ENCODE measurements around the gene ECHDC3.

Gene ECHDC3

DNA sequence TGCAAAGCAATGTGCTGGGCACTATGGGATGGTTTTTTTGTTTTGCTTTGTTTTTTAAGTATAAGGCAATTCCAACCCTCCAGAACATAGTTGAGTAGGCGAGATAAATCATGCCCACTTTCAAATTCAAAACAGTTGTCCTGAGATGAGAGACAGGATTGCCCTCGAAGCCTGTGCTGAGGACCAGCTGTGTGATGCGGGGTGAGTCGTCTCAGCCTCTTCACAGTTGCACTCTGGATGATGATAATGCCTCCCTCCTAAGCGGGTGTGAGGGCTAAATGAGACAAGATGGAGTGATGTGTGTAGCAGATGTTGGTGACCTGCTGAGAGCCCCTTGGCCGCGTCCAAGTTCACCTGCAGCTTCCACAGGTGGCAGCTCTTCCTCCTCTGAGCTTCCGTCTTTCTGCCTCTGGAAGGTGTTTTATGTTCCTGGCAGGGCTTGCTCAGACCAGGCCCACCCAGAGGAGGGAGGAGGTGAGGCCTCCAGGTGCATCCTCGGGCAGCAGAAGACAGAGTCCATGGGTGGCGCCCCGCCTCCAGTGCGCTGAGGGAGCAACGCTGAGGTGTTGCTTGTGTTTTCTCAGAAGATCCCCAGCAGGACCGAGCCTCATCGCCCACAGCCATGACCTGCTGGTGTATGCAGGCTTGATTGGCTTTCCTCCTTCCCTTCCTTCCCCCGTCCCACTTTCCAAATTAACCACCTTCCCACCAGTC lies 30.6 kb downstream of the ECHDC3 start:
- ChIA-PET CTCF (interaction anchor here (0.9 to 3.3 kb wide), 3 partner anchors 10 to 214 kb away, joined by 3 to 18 read pairs (median 3); no protein-coding TSS in a partner anchor), POLR2A (no interaction called here)
- Histone ChIP-seq H3K27ac (ENCODE audit: insufficient read depth in 1 of 2, low read depth in 1 of 2, low read length in 2 of 2, poor library complexity in 1 of 2, severe bottlenecking in 2 of 2) (no peak overlapping the region), H3K4me3 (ENCODE audit: control insufficient read depth in 1 of 7, extremely low read depth in 1 of 7, insufficient read depth in 4 of 7, low read depth in 2 of 7, low read length in 6 of 7) (no peak overlapping the region), H3K36me3 (ENCODE audit: control insufficient read depth in 4 of 4, insufficient read depth in 4 of 4, low read length in 3 of 4) (no peaks in the 10 kb centered on the region), H3K4me1 (ENCODE audit: control extremely low read depth in 1 of 4, control insufficient read depth in 4 of 4, insufficient read depth in 4 of 4, low read length in 3 of 4) (no peaks in the 10 kb centered on the region), H3K9me3 (ENCODE audit: control extremely low read depth in 1 of 5, control insufficient read depth in 4 of 5, insufficient read depth in 2 of 5, low read depth in 1 of 5, low read length in 4 of 5) (no peaks in the 10 kb centered on the region), H3K27me3 (replicated peaks in 2 of 5; ENCODE audit: control insufficient read depth in 4 of 5, insufficient read depth in 5 of 5, low read length in 4 of 5) (no peaks in the 10 kb centered on the region)
- no peak for DNase-seq
- WGBS (ENCODE audit: insufficient coverage) = 98% methylated on average over 4 of the region's 16 CpGs

DNA sequence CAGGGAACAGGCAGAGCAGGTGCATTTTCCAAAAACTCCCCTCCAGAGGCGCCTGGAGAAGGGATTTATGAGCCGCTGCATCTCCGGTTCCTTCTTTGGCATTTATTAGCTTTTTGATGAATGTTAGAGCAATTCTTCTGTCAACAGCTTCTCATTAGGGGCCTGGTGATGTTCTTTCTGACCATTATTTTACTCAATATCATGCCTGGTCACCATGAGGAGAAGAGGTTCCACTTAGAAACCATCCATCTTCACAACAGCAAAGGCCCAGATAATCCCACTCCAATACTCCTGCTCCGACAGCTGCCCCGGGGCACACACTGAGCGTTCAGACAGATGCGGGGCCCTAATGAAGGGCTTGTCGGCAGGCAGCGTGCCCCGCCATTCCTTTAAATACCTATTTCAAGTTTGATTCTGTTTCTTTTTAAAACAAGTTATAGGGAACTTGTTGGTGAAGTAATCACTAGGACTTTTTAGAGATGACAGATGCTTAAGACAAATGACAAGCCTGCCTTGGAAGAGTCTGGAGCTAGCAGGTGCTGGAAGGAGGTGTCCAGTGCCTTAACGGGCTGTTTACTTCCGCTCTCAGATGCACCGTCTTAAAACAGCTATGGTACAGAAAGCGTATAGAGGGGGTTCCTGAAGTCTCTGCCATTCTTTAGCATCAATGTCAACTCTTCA lies 31.7 kb downstream of the ECHDC3 start:
- Histone ChIP-seq H3K4me1 (ENCODE audit: control extremely low read depth in 1 of 4, control insufficient read depth in 4 of 4, insufficient read depth in 4 of 4, low read length in 3 of 4) (no peaks in the 10 kb centered on the region), H3K9me3 (ENCODE audit: control extremely low read depth in 1 of 5, control insufficient read depth in 4 of 5, insufficient read depth in 2 of 5, low read depth in 1 of 5, low read length in 4 of 5) (no peaks in the 10 kb centered on the region), H3K4me3 (ENCODE audit: control insufficient read depth in 1 of 7, extremely low read depth in 1 of 7, insufficient read depth in 4 of 7, low read depth in 2 of 7, low read length in 6 of 7) (no peak overlapping the region), H3K36me3 (ENCODE audit: control insufficient read depth in 4 of 4, insufficient read depth in 4 of 4, low read length in 3 of 4) (no peaks in the 10 kb centered on the region), H3K27ac (ENCODE audit: insufficient read depth in 1 of 2, low read depth in 1 of 2, low read length in 2 of 2, poor library complexity in 1 of 2, severe bottlenecking in 2 of 2) (no peak overlapping the region), H3K27me3 (replicated peaks in 2 of 5; ENCODE audit: control insufficient read depth in 4 of 5, insufficient read depth in 5 of 5, low read length in 4 of 5) (no peaks in the 10 kb centered on the region)
- CTCF ChIA-PET = interaction anchor here (1.4 to 3.3 kb wide), 2 partner anchors 9 to 213 kb away, joined by 3 to 18 read pairs; no protein-coding TSS in a partner anchor
- POLR2A ChIA-PET = no interaction called here
- 100% methylated on average over 4 of the region's 14 CpGs for WGBS (ENCODE audit: insufficient coverage)
- DNase-seq = no peak

GRCh38 chr10:11775412-11775811 lies 33.2 kb downstream of the ECHDC3 start:
- CTCF ChIA-PET = interaction anchor here (1.6 kb wide), 1 partner anchor 284 kb away, joined by 3 read pairs; no protein-coding TSS in a partner anchor
- POLR2A ChIA-PET = no interaction called here
- 100% methylated on average over 1 of the region's 5 CpGs for WGBS (ENCODE audit: insufficient coverage)
- Histone ChIP-seq H3K27me3 (replicated peaks in 2 of 5; ENCODE audit: control insufficient read depth in 4 of 5, insufficient read depth in 5 of 5, low read length in 4 of 5) (no peaks in the 10 kb centered on the region), H3K4me1 (ENCODE audit: control extremely low read depth in 1 of 4, control insufficient read depth in 4 of 4, insufficient read depth in 4 of 4, low read length in 3 of 4) (no peaks in the 10 kb centered on the region), H3K9me3 (ENCODE audit: control extremely low read depth in 1 of 5, control insufficient read depth in 4 of 5, insufficient read depth in 2 of 5, low read depth in 1 of 5, low read length in 4 of 5) (no peaks in the 10 kb centered on the region), H3K36me3 (ENCODE audit: control insufficient read depth in 4 of 4, insufficient read depth in 4 of 4, low read length in 3 of 4) (no peaks in the 10 kb centered on the region), H3K4me3 (ENCODE audit: control insufficient read depth in 1 of 7, extremely low read depth in 1 of 7, insufficient read depth in 4 of 7, low read depth in 2 of 7, low read length in 6 of 7) (no peak overlapping the region), H3K27ac (ENCODE audit: insufficient read depth in 1 of 2, low read depth in 1 of 2, low read length in 2 of 2, poor library complexity in 1 of 2, severe bottlenecking in 2 of 2) (no peak overlapping the region)
- DNase-seq = no peak

DNA sequence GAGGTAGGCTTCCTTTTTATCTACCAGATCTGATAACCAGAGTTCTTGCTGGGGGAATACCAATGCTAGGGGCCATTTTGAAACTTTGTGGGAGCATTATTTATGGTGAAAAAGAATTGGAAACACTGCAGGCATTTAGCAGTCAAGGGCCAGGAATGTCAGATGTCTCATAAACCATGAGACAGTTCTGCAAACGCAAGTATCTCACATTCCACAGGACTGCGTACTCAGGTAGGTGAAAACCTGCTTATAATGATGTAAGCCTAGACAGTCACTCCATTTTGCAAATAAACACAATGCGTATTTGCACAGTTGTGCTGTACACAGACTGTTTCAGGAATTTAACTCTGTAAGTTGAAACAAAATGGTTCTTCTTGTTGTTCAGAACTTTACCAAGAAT lies 33.9 kb downstream of the ECHDC3 start:
- Histone ChIP-seq H3K36me3 (ENCODE audit: control insufficient read depth in 4 of 4, insufficient read depth in 4 of 4, low read length in 3 of 4) (no peaks in the 10 kb centered on the region), H3K4me3 (ENCODE audit: control insufficient read depth in 1 of 7, extremely low read depth in 1 of 7, insufficient read depth in 4 of 7, low read depth in 2 of 7, low read length in 6 of 7) (no peak overlapping the region), H3K27ac (ENCODE audit: insufficient read depth in 1 of 2, low read depth in 1 of 2, low read length in 2 of 2, poor library complexity in 1 of 2, severe bottlenecking in 2 of 2) (no peak overlapping the region), H3K4me1 (ENCODE audit: control extremely low read depth in 1 of 4, control insufficient read depth in 4 of 4, insufficient read depth in 4 of 4, low read length in 3 of 4) (no peaks in the 10 kb centered on the region), H3K9me3 (ENCODE audit: control extremely low read depth in 1 of 5, control insufficient read depth in 4 of 5, insufficient read depth in 2 of 5, low read depth in 1 of 5, low read length in 4 of 5) (no peaks in the 10 kb centered on the region), H3K27me3 (replicated peaks in 2 of 5; ENCODE audit: control insufficient read depth in 4 of 5, insufficient read depth in 5 of 5, low read length in 4 of 5) (no peaks in the 10 kb centered on the region)
- 97% methylated on average over 3 of the region's 3 CpGs for WGBS (ENCODE audit: insufficient coverage)
- ChIA-PET CTCF (interaction anchor here (1.6 kb wide), 1 partner anchor 285 kb away, joined by 3 read pairs; no protein-coding TSS in a partner anchor), POLR2A (no interaction called here)
- DNase-seq = no peak

DNA sequence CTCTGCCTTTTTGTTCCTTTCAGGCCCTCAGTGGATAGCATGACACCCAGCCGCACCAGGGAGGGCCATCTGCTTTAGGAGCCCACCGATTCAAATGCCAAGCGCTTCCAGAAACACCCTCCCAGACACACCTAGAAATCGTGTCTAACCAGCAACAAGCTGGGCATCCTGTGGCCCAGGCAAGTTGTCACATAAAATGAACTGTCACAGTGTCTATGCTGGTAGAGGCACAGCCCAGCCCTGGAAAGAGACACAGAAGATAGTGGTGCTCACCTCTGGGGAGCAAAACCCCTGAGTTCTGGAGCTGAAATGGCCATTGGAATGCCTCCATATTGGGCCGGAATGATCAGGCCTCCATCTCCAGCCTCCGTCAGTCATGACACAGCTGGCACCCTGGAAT lies 38.9 kb downstream of the ECHDC3 start:
- H3K27me3 ChIP-seq (replicated peaks in 2 of 5; ENCODE audit: control insufficient read depth in 4 of 5, insufficient read depth in 5 of 5, low read length in 4 of 5) = no peaks in the 10 kb centered on the region
- H3K36me3 ChIP-seq (ENCODE audit: control insufficient read depth in 4 of 4, insufficient read depth in 4 of 4, low read length in 3 of 4) = no peaks in the 10 kb centered on the region
- no peaks in the 10 kb centered on the region for H3K9me3 ChIP-seq (ENCODE audit: control extremely low read depth in 1 of 5, control insufficient read depth in 4 of 5, insufficient read depth in 2 of 5, low read depth in 1 of 5, low read length in 4 of 5)
- H3K4me1 ChIP-seq (ENCODE audit: control extremely low read depth in 1 of 4, control insufficient read depth in 4 of 4, insufficient read depth in 4 of 4, low read length in 3 of 4) = peaks cover 0 to 5% (median 0%) of the 10 kb centered on the region in 4 experiments
- POLR2A ChIA-PET = no interaction called here
- no peak overlapping the region for H3K4me3 ChIP-seq (ENCODE audit: control insufficient read depth in 1 of 7, extremely low read depth in 1 of 7, insufficient read depth in 4 of 7, low read depth in 2 of 7, low read length in 6 of 7)
- CTCF ChIA-PET = interaction anchor here (2.3 to 5.1 kb wide), 5 partner anchors 10 to 209 kb away, joined by 13 to 38 read pairs (median 22); no protein-coding TSS in a partner anchor
- 93% methylated on average over 6 of the region's 6 CpGs for WGBS (ENCODE audit: insufficient coverage)
- DNase-seq = no peak
- H3K27ac ChIP-seq (ENCODE audit: insufficient read depth in 1 of 2, low read depth in 1 of 2, low read length in 2 of 2, poor library complexity in 1 of 2, severe bottlenecking in 2 of 2) = no peak overlapping the region

DNA sequence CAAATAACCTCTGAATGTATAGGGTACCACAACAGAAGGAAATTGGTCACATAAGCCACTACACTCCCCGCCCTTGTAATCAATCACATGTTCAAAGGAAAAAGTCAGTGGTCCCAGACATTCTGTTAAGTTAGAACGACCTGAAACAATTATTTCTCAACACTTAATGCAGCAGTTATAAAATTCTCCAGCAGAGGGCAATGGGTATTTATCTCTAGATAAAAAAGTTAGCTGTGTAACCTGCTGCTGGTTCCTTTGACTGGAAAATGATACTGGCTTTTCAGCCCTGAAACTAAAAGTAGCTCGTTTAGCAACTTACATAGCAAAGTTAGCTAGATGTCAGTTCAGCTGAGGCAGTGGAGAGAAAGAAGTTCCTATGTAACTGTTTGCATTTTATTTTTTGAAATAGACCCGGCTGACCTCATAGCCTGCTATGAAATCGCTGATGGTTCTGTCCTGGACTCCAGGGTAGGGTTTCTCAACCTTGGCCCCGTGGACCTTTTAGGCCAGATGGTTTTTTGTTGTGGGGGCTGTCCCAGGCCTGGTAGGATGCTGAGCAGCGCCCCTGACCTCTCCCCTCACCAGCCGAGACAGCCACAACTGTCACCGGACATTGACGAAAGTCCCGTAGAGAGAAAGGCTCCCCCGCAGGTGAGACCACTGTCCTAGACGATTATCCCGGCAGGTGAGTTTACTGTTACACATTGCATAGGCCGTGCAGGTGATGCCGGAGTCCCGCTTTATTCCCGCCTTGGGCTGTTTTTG lies 40.8 kb downstream of the ECHDC3 start:
- CTCF ChIA-PET = interaction anchor here (0.7 to 5.1 kb wide), 22 partner anchors 9 to 1292 kb away, joined by 3 to 38 read pairs (median 4); no protein-coding TSS in a partner anchor
- Histone ChIP-seq H3K4me3 (ENCODE audit: control insufficient read depth in 1 of 7, extremely low read depth in 1 of 7, insufficient read depth in 4 of 7, low read depth in 2 of 7, low read length in 6 of 7) (no peak overlapping the region), H3K27me3 (replicated peaks in 2 of 5; ENCODE audit: control insufficient read depth in 4 of 5, insufficient read depth in 5 of 5, low read length in 4 of 5) (no peaks in the 10 kb centered on the region), H3K4me1 (ENCODE audit: control extremely low read depth in 1 of 4, control insufficient read depth in 4 of 4, insufficient read depth in 4 of 4, low read length in 3 of 4) (peaks cover 0 to 5% (median 0%) of the 10 kb centered on the region in 4 experiments), H3K36me3 (ENCODE audit: control insufficient read depth in 4 of 4, insufficient read depth in 4 of 4, low read length in 3 of 4) (no peaks in the 10 kb centered on the region), H3K9me3 (ENCODE audit: control extremely low read depth in 1 of 5, control insufficient read depth in 4 of 5, insufficient read depth in 2 of 5, low read depth in 1 of 5, low read length in 4 of 5) (no peaks in the 10 kb centered on the region), H3K27ac (ENCODE audit: insufficient read depth in 1 of 2, low read depth in 1 of 2, low read length in 2 of 2, poor library complexity in 1 of 2, severe bottlenecking in 2 of 2) (no peak overlapping the region)
- POLR2A ChIA-PET = no interaction called here
- WGBS (ENCODE audit: insufficient coverage) = 91% methylated on average over 15 of the region's 18 CpGs
- peak; percentile 71 to 84 (median 79) for DNase-seq

Data from common myeloid progenitor, CD34-positive (primary cell).